HepG2 (cell line): ENCODE results near the gene MAJIN. TPM values are rescaled to one million over a fixed set of nuclear protein-coding genes. Genes with fewer than 3 reads are reported as not detected.

Experiments used
- DPF2 ChIP-seq: sonication (generic); formaldehyde crosslinking; IDR thresholded peaks from 2 replicates; pipeline ENCODE4 v1.4.0; 2020; ENCODE audit warnings: mild to moderate bottlenecking, low read depth, missing genetic modification reagents, borderline replicate concordance
- KMT2B ChIP-seq: IDR thresholded peaks from 2 replicates; pipeline ENCODE4 v1.6.1; 2016; ENCODE audit warnings: missing genetic modification reagents, missing compliant biosample characterization
- SMYD3 ChIP-seq: sonication (generic); formaldehyde crosslinking; IDR thresholded peaks from 2 replicates; pipeline ENCODE4 v1.8.1; 2023; ENCODE audit warnings: mild to moderate bottlenecking, missing genetic modification reagents
- TCF7L2 ChIP-seq: IDR thresholded peaks from 2 replicates; pipeline ENCODE4 v1.6.1; 2011; ENCODE audit warnings: mild to moderate bottlenecking, low read depth, low read length, moderate library complexity
- TGIF2 ChIP-seq: IDR thresholded peaks from 2 replicates; pipeline ENCODE4 v1.6.1; 2016; ENCODE audit warnings: control low read depth, missing compliant biosample characterization
- ZNF17 ChIP-seq: sonication (generic); formaldehyde crosslinking; IDR thresholded peaks from 2 replicates; pipeline ENCODE4 v1.5.0; 2020; ENCODE audit warnings: mild to moderate bottlenecking, missing genetic modification reagents
- ZNF326 ChIP-seq: sonication (generic); formaldehyde crosslinking; IDR thresholded peaks from 2 replicates; pipeline ENCODE4 v1.4.0; 2020; ENCODE audit warnings: missing genetic modification reagents, borderline replicate concordance
- ZNF543 ChIP-seq: sonication (generic); formaldehyde crosslinking; IDR thresholded peaks from 2 replicates; pipeline ENCODE4 v1.4.0; 2020; ENCODE audit warnings: mild to moderate bottlenecking, missing genetic modification reagents
- polyA plus RNA-seq, 8 experiments: library from polyadenylated mRNA; depleted of rRNA in 3 of 8; stranded (reverse) in 7 of 8; unstranded in 1 of 8; fragments of >200 nt; fragmentation: Illumina TruSeq in 4 of 8; extraction: Trizol in 4 of 8; gene quantifications; 2 replicates each; pipeline versions ENCODE4 v1.2.1 to v1.2.3, GENCODE V29; 2011 to 2016; ENCODE audit warnings: low read depth in 4 of 8, missing spikeins in 1 of 8, mixed read lengths in 1 of 8; ENCODE audit not compliant: insufficient read depth in 1 of 8
- total RNA-seq, 5 experiments: library from RNA; depleted of rRNA; stranded (reverse); fragments of >200 nt; fragmentation: Illumina TruSeq; extraction: Trizol; gene quantifications; 2 replicates each; pipeline ENCODE4 v1.2.3, GENCODE V29; 2016; ENCODE audit warnings: low read depth in 1 of 5
- TF ChIP-seq, protein P1 (sequence below): sonication (generic); formaldehyde crosslinking; IDR thresholded peaks from 2 replicates; pipeline ENCODE4 v1.8.0; 2022; ENCODE audit warnings: missing genetic modification reagents, mild to moderate bottlenecking, moderate library complexity, borderline replicate concordance
- TF ChIP-seq, protein P2 (sequence below): sonication (generic); formaldehyde crosslinking; IDR thresholded peaks from 2 replicates; pipeline ENCODE4 v1.4.0; 2020; ENCODE audit warnings: missing genetic modification reagents
- TF ChIP-seq, protein P3 (sequence below): sonication (generic); formaldehyde crosslinking; IDR thresholded peaks from 2 replicates; pipeline ENCODE4 v1.8.0; 2022; ENCODE audit warnings: mild to moderate bottlenecking, missing genetic modification reagents, moderate library complexity
- TF ChIP-seq, protein P4 (sequence below): sonication (generic); formaldehyde crosslinking; IDR thresholded peaks from 2 replicates; pipeline ENCODE4 v1.4.0; 2020; ENCODE audit warnings: mild to moderate bottlenecking, low read depth, missing genetic modification reagents
- TF ChIP-seq, protein P5 (sequence below): sonication (generic); formaldehyde crosslinking; IDR thresholded peaks from 2 replicates; pipeline ENCODE4 v1.8.1; 2022; ENCODE audit warnings: low read depth, mild to moderate bottlenecking, missing genetic modification reagents
- TF ChIP-seq, protein P6 (sequence below): IDR thresholded peaks from 2 replicates; pipeline ENCODE4 v1.6.1; 2012; ENCODE audit warnings: low read depth, low read length, improper control_type of control experiment

MAJIN gene
- total and polyA plus RNA-seq, 2 of the 13 experiments (the other 11 are each of a cell fraction or from before 2014, with no cell fraction given), result not detected

DNA sequence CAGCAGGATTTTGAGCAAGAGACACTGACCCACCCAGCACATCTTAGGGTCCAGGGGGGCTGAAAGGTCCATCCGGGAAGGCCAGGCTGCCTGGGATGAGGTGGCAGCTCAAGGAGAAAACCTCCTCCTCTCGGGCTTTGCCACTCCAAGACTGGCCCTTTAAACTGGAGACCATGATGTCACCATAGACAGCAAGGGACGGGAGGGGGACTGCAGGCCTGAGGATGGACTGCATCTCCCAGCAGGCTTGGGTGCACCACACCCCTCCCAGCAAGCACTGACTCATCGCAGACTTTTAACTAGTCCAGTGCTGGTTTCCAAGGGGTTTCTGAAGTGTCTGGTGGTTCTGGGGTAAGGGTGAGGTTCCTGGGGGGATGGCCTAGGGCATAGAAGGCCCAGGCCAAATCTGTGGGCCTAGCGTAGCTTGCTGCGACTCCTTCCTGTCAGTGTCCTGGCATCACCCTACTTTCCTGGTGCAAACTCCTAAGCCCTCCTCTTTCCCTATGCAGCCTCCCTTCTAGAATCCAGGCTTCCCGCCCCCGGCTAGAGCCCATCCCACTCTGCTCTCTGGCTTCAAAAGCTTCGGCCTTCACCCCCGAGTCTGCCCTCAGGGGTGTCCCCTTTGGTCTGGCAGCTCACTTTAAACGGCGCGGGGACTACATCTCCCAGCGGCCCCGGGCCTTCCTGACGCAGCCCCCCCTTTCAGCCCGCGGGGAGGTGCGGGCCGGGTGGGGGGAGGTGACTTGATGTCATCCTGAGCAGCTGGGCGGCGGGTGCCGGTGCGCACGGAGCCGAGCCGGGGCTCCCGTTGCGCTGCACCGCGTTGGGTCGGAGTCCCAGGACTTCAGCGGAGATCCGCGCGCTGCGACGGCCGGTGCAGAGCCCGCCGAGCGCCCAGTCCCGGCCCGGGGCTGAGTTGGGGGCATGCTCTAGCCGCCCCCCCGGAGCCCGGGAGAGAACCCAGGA lies 47.7 kb downstream of the MAJIN start, which contains the start of gene PPP2R5B (continued):
- TF ChIP-seq, protein P1, sequence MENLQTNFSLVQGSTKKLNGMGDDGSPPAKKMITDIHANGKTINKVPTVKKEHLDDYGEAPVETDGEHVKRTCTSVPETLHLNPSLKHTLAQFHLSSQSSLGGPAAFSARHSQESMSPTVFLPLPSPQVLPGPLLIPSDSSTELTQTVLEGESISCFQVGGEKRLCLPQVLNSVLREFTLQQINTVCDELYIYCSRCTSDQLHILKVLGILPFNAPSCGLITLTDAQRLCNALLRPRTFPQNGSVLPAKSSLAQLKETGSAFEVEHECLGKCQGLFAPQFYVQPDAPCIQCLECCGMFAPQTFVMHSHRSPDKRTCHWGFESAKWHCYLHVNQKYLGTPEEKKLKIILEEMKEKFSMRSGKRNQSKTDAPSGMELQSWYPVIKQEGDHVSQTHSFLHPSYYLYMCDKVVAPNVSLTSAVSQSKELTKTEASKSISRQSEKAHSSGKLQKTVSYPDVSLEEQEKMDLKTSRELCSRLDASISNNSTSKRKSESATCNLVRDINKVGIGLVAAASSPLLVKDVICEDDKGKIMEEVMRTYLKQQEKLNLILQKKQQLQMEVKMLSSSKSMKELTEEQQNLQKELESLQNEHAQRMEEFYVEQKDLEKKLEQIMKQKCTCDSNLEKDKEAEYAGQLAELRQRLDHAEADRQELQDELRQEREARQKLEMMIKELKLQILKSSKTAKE, result no peak
- TF ChIP-seq, protein P2, sequence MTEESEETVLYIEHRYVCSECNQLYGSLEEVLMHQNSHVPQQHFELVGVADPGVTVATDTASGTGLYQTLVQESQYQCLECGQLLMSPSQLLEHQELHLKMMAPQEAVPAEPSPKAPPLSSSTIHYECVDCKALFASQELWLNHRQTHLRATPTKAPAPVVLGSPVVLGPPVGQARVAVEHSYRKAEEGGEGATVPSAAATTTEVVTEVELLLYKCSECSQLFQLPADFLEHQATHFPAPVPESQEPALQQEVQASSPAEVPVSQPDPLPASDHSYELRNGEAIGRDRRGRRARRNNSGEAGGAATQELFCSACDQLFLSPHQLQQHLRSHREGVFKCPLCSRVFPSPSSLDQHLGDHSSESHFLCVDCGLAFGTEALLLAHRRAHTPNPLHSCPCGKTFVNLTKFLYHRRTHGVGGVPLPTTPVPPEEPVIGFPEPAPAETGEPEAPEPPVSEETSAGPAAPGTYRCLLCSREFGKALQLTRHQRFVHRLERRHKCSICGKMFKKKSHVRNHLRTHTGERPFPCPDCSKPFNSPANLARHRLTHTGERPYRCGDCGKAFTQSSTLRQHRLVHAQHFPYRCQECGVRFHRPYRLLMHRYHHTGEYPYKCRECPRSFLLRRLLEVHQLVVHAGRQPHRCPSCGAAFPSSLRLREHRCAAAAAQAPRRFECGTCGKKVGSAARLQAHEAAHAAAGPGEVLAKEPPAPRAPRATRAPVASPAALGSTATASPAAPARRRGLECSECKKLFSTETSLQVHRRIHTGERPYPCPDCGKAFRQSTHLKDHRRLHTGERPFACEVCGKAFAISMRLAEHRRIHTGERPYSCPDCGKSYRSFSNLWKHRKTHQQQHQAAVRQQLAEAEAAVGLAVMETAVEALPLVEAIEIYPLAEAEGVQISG (CRISPR knock-in tag), result peak; percentile 83
- no peak for TF ChIP-seq DPF2
- no peak for TF ChIP-seq ZNF17 (CRISPR knock-in tag)
- TF ChIP-seq, protein P3, sequence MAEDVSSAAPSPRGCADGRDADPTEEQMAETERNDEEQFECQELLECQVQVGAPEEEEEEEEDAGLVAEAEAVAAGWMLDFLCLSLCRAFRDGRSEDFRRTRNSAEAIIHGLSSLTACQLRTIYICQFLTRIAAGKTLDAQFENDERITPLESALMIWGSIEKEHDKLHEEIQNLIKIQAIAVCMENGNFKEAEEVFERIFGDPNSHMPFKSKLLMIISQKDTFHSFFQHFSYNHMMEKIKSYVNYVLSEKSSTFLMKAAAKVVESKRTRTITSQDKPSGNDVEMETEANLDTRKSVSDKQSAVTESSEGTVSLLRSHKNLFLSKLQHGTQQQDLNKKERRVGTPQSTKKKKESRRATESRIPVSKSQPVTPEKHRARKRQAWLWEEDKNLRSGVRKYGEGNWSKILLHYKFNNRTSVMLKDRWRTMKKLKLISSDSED, result no peak
- TF ChIP-seq, protein P4, sequence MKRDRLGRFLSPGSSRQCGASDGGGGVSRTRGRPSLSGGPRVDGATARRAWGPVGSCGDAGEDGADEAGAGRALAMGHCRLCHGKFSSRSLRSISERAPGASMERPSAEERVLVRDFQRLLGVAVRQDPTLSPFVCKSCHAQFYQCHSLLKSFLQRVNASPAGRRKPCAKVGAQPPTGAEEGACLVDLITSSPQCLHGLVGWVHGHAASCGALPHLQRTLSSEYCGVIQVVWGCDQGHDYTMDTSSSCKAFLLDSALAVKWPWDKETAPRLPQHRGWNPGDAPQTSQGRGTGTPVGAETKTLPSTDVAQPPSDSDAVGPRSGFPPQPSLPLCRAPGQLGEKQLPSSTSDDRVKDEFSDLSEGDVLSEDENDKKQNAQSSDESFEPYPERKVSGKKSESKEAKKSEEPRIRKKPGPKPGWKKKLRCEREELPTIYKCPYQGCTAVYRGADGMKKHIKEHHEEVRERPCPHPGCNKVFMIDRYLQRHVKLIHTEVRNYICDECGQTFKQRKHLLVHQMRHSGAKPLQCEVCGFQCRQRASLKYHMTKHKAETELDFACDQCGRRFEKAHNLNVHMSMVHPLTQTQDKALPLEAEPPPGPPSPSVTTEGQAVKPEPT (CRISPR knock-in tag), result no peak
- no peak for TF ChIP-seq SMYD3 (CRISPR knock-in tag)
- TF ChIP-seq, protein P5, sequence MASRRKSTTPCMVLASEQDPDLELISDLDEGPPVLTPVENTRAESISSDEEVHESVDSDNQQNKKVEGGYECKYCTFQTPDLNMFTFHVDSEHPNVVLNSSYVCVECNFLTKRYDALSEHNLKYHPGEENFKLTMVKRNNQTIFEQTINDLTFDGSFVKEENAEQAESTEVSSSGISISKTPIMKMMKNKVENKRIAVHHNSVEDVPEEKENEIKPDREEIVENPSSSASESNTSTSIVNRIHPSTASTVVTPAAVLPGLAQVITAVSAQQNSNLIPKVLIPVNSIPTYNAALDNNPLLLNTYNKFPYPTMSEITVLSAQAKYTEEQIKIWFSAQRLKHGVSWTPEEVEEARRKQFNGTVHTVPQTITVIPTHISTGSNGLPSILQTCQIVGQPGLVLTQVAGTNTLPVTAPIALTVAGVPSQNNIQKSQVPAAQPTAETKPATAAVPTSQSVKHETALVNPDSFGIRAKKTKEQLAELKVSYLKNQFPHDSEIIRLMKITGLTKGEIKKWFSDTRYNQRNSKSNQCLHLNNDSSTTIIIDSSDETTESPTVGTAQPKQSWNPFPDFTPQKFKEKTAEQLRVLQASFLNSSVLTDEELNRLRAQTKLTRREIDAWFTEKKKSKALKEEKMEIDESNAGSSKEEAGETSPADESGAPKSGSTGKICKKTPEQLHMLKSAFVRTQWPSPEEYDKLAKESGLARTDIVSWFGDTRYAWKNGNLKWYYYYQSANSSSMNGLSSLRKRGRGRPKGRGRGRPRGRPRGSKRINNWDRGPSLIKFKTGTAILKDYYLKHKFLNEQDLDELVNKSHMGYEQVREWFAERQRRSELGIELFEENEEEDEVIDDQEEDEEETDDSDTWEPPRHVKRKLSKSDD (CRISPR knock-in tag), result 0 out of 2 replicates have a peak, but pooled peaks have one; percentile 23
- TF ChIP-seq TCF7L2, result no peak
- peak; percentile 87; the same call in 1 of the 2 replicates for TF ChIP-seq TGIF2 (CRISPR knock-in tag)
- TF ChIP-seq, protein P6, sequence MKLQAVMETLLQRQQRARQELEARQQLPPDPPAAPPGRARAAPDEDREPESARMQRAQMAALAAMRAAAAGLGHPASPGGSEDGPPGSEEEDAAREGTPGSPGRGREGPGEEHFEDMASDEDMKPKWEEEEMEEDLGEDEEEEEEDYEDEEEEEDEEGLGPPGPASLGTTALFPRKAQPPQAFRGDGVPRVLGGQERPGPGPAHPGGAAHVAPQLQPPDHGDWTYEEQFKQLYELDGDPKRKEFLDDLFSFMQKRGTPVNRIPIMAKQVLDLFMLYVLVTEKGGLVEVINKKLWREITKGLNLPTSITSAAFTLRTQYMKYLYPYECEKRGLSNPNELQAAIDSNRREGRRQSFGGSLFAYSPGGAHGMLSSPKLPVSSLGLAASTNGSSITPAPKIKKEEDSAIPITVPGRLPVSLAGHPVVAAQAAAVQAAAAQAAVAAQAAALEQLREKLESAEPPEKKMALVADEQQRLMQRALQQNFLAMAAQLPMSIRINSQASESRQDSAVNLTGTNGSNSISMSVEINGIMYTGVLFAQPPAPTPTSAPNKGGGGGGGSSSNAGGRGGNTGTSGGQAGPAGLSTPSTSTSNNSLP, result no peak
- no peak for TF ChIP-seq ZNF326 (CRISPR knock-in tag)
- 0 out of 2 replicates have a peak, but pooled peaks have one; percentile 40 for TF ChIP-seq KMT2B (CRISPR knock-in tag)
- TF ChIP-seq ZNF543, result peak; percentile 45; the same call in 1 of the 2 replicates
